Sigmoid colon (tissue), 7 donors: ENCODE data around the gene PPFIA3. TPM values are rescaled to one million over a fixed set of nuclear protein-coding genes. Genes with fewer than 3 reads are reported as not detected.
A peak's percentile ranks its signal among the peaks of the same experiment; 100 is the strongest.

ENCODE experiments used
- DNase-seq: peaks from one replicate; pipeline ENCODE4 v3.0.0-alpha.2; 2019
- H3K27ac ChIP-seq, 4 donors: fragments of 200-600 bp; sonication (generic); one replicate each; pipeline ENCODE4 v1.5.1; 2016 to 2019; ENCODE audit warnings: mild to moderate bottlenecking in 1 of 4
- H3K27me3 ChIP-seq, 3 donors: fragments of 200-600 bp; sonication (generic); one replicate each; pipeline ENCODE4 v1.5.1; 2019; ENCODE audit warnings: mild to moderate bottlenecking in 1 of 3
- H3K36me3 ChIP-seq, 4 donors: fragments of 200-600 bp; sonication (generic); one replicate each; pipeline ENCODE4 v1.5.1; 2016 to 2019
- H3K4me1 ChIP-seq, 4 donors: fragments of 200-600 bp; sonication (generic); one replicate each; pipeline ENCODE4 v1.5.1; 2017 to 2019
- H3K4me3 ChIP-seq, 4 donors: fragments of 200-600 bp; sonication (generic); one replicate each; pipeline ENCODE4 v1.5.1; 2017 to 2019; ENCODE audit warnings: mild to moderate bottlenecking in 2 of 4, moderate library complexity in 1 of 4
- H3K9me3 ChIP-seq, 4 donors: fragments of 200-600 bp in 3 of 4; sonication (generic) in 3 of 4; one replicate each; pipeline versions ENCODE4 v1.5.1 to v1.6.1; 2013 to 2019
- CTCF ChIP-seq, 4 experiments: fragments of 450-650 bp in 3 of 4; fragments of 200-600 bp in 1 of 4; IDR thresholded peaks; one replicate each; pipeline ENCODE4 v1.5.1; 2016 to 2019; ENCODE audit warnings: antibody characterized with exemption in 4 of 4, mild to moderate bottlenecking in 3 of 4, moderate library complexity in 2 of 4
- EP300 ChIP-seq, 4 donors: sonication (generic); formaldehyde crosslinking; IDR thresholded peaks; one replicate each; pipeline ENCODE4 v1.6.1; 2017; ENCODE audit warnings: antibody characterized with exemption in 4 of 4
- POLR2A ChIP-seq, 2 donors: fragments of 450-650 bp; IDR thresholded peaks; one replicate each; pipeline ENCODE4 v1.6.1; 2016; ENCODE audit warnings: antibody characterized with exemption in 2 of 2, mild to moderate bottlenecking in 2 of 2, moderate library complexity in 2 of 2
- POLR2AphosphoS5 ChIP-seq, 4 donors: sonication (generic); formaldehyde crosslinking; IDR thresholded peaks; one replicate each; pipeline ENCODE4 v1.6.1; 2017; ENCODE audit warnings: antibody characterized with exemption in 4 of 4
- WGBS, 2 donors: extraction: QIAGEN DNeasy Blood & Tissue Kit; methylation state at CpG; one replicate each; pipeline ENCODE4 v1.1.7; 2013; 5-methylcytosine and 5-hydroxymethylcytosine counted together
- intact Hi-C: fragments of 100-400 bp; cut with DNase I; formaldehyde crosslinking; loops from one replicate; pipeline ENCODE4 v1.15.1; 2023
- polyA plus RNA-seq, 3 donors: library from polyadenylated mRNA; stranded (reverse); fragments of 200-250 nt; gene quantifications; one replicate each; pipeline ENCODE4 v1.2.3, GENCODE V29; 2013
- total RNA-seq, 4 donors: library from RNA; depleted of rRNA; stranded (reverse); fragments of >200 nt; gene quantifications; one replicate each; pipeline ENCODE4 v1.1.0, GENCODE V29; 2016
- donor health status: healthy with polysubstance abuse.
- donor health status: Bipolar disorder and iron deficiency.
- donor health status: healthy.

Gene PPFIA3
- total and polyA plus RNA-seq, 7 donors: 2.0 to 35.3 (median 3.9) TPM

GRCh38 chr19:49155005-49155819 lies 35.9 kb downstream of the PPFIA3 start, which contains the start of gene HRC:
Gene HRC (minus strand): TSS chr19:49155396. CDS start chr19:49155237, 159 bp downstream.
- TF ChIP-seq CTCF (IDR thresholded peaks at IDR 0.05) (no peak), POLR2AphosphoS5 (IDR thresholded peaks at IDR 0.05) (no peak), EP300 (IDR thresholded peaks at IDR 0.05) (no peak)
- DNase-seq: no peak
- Histone ChIP-seq H3K27me3 (peaks cover 0 to 2% (median 0%) of the 10 kb centered on the region in 3 donors), H3K27ac (peak within 1 kb of the TSS in 2 of 4 donors; percentile 21 to 27), H3K36me3 (no peaks in the 10 kb centered on the region), H3K4me3 (no peak within 1 kb of the TSS), H3K4me1 (peaks cover 0 to 32% (median 28%) of the 10 kb centered on the region in 4 donors), H3K9me3 (no peaks in the 10 kb centered on the region)
- WGBS, 2 donors: 73 to 87% methylated on average over 19 of the region's 19 CpGs
- intact Hi-C loops: no loop called here

- no peaks in the 10 kb centered on the region for H3K27me3 ChIP-seq
- TF ChIP-seq POLR2A (IDR thresholded peaks at IDR 0.05) (no peak), EP300 (IDR thresholded peaks at IDR 0.05) (no peak), CTCF (IDR thresholded peaks at IDR 0.05) (no peak), POLR2AphosphoS5 (IDR thresholded peaks at IDR 0.05) (no peak)
- intact Hi-C loops: no loop called here
Observed at GRCh38 chr19:49155820-49156346, 36.5 kb downstream of the PPFIA3 start.

GRCh38 chr19:49157445-49158224 lies 38.3 kb downstream of the PPFIA3 start, which contains the start of gene TRPM4:
Gene TRPM4 (plus strand): TSS chr19:49157792. CDS start chr19:49157867, 75 bp downstream.
- no peak for TF ChIP-seq CTCF (IDR thresholded peaks at IDR 0.05)
- peak; percentile 53 to 86 for TF ChIP-seq POLR2A (IDR thresholded peaks at IDR 0.05)
- no peak for TF ChIP-seq EP300 (IDR thresholded peaks at IDR 0.05)
- peak; percentile 61 to 93 (median 88) for TF ChIP-seq POLR2AphosphoS5 (IDR thresholded peaks at IDR 0.05)
- H3K4me1 ChIP-seq: peaks cover 0 to 17% (median 12%) of the 10 kb centered on the region in 4 donors
- H3K4me3 ChIP-seq: peak within 1 kb of the TSS; percentile 57 to 98 (median 90)
- peak within 1 kb of the TSS; percentile 83 to 91 (median 84) for H3K27ac ChIP-seq
- H3K27me3 ChIP-seq: no peaks in the 10 kb centered on the region
- intact Hi-C loops: no loop called here
- no peaks in the 10 kb centered on the region for H3K9me3 ChIP-seq
- DNase-seq: peak; percentile 93
- whole genome bisulfite sequencing, 2 donors: 1 to 2% methylated on average over 41 of the region's 41 CpGs
- no peaks in the 10 kb centered on the region for H3K36me3 ChIP-seq

More at GRCh38 chr19:49155820-49156346, 36.5 kb downstream of the PPFIA3 start:
- Histone ChIP-seq H3K9me3 (no peaks in the 10 kb centered on the region), H3K27ac (peak overlapping the region in 2 of 4 donors; percentile 21 to 27), H3K4me1 (peaks cover 0 to 28% (median 23%) of the 10 kb centered on the region in 4 donors), H3K4me3 (no peak overlapping the region), H3K36me3 (no peaks in the 10 kb centered on the region)
- DNase-seq: no peak
- 66% methylated on average over 4 of the region's 4 CpGs for WGBS, 2 donors

- Histone ChIP-seq H3K4me3 (no peak overlapping the region), H3K36me3 (no peaks in the 10 kb centered on the region), H3K4me1 (peaks cover 0 to 26% (median 21%) of the 10 kb centered on the region in 4 donors), H3K27me3 (no peaks in the 10 kb centered on the region), H3K9me3 (no peaks in the 10 kb centered on the region), H3K27ac (no peak overlapping the region)
- DNase-seq: no peak
- 72 to 86% methylated on average over 13 of the region's 13 CpGs for WGBS, 2 donors
- intact Hi-C loops: no loop called here
- no peak for TF ChIP-seq POLR2A (IDR thresholded peaks at IDR 0.05)
- TF ChIP-seq CTCF (IDR thresholded peaks at IDR 0.05): no peak
- TF ChIP-seq EP300 (IDR thresholded peaks at IDR 0.05): no peak
Observed at GRCh38 chr19:49160450-49161189, 41.3 kb downstream of the PPFIA3 start.
